ENCODE measurements around the gene IER2.

Gene IER2

DNA sequence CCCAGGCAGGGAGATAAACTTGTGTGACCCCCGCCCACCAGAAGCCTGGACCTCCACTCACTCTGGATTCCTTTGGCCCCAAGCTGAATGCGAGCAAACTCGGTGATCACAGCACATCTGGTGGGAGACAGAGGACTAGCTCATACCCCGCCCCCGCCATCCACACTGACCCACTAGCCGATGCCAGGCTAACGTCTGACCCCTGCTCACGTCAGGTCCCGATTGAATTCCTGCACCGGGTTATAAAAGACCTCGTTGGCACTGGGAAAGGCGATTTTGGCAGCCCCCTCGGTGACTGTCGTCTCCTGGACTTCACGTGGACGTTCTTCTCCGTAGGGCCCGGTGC is 34.3 kb upstream of the IER2 start:
- POLR2A ChIA-PET: no interaction called here
- CTCF ChIA-PET: no interaction called here
- TF ChIP-seq LEF1 (IDR thresholded peaks at IDR 0.05; ENCODE audit: borderline replicate concordance): no peak
- no peak for TF ChIP-seq L3MBTL2 (conservative IDR thresholded peaks at IDR 0.05)
- TF ChIP-seq CTBP1 (IDR thresholded peaks at IDR 0.05; ENCODE audit: borderline replicate concordance): no peak
- TF ChIP-seq, protein P1, sequence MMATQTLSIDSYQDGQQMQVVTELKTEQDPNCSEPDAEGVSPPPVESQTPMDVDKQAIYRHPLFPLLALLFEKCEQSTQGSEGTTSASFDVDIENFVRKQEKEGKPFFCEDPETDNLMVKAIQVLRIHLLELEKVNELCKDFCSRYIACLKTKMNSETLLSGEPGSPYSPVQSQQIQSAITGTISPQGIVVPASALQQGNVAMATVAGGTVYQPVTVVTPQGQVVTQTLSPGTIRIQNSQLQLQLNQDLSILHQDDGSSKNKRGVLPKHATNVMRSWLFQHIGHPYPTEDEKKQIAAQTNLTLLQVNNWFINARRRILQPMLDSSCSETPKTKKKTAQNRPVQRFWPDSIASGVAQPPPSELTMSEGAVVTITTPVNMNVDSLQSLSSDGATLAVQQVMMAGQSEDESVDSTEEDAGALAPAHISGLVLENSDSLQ (IDR thresholded peaks at IDR 0.05): no peak
- no peak for TF ChIP-seq ARNT (IDR thresholded peaks at IDR 0.05)
- TF ChIP-seq FOXK2 (IDR thresholded peaks at IDR 0.05): no peak
- no peak for TF ChIP-seq ZNF384 (IDR thresholded peaks at IDR 0.05)
- no peak for TF ChIP-seq ELF4 (IDR thresholded peaks at IDR 0.05)
- TF ChIP-seq BHLHE40 (IDR thresholded peaks at IDR 0.05; ENCODE audit: borderline replicate concordance): no peak
- no peak for TF ChIP-seq FOXA1 (IDR thresholded peaks at IDR 0.05)
- TF ChIP-seq FOXM1 (IDR thresholded peaks at IDR 0.05; ENCODE audit: borderline replicate concordance): no peak
- no peak for DNase-seq (ENCODE audit: extremely low spot score)

DNA sequence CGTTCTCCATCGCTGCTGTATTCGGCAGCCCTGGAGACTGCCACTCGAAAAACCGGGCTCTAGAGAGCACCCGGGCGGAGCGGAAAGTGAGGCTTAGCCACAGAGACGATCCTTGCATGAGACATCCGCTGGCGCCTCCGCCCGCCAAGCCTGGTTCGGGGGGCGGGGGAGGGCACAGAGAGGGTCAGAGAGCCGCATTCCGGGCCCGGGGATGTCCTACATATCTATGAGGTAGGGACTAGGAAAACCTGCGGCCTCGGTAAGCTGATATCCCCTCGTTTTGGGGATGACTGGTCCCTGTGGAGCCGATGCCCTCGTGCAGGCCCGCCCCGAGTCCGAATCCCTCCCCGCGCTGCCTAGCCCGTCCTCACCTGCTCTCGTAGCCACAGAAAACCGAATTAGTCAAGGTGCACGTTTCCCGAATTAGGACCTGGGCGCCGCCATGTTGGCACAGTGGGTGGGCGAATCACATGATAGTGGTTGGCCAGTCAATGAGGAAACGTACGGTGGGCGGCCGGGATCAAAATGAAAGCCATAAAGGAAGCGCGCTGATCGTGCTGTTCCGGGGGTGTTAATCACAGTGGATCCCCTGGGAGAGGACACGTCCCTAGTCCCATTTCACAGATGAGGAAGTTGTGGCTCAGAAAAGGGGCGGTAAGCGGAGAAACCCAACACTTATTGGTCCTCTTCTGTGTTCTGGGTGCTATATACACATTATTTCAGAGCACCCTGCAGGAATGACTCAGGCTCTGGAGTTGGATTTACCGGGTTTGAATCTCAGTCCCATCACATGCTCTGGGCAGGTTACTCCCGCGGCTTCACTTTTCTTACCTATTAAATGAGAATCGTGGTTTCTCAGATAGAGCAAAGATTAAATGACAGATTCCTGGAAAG is 33.7 kb upstream of the IER2 start, which contains the start of gene TRMT1:
TRMT1 (minus strand) TSS at position 459 of the 894 bp plus-strand sequence; CDS start at position 118, 341 bp downstream.
- DNase-seq (ENCODE audit: extremely low spot score): peak; percentile 90
- TF ChIP-seq FOXM1 (IDR thresholded peaks at IDR 0.05; ENCODE audit: borderline replicate concordance) (peak; percentile 78; the same call in 1 of the 2 replicates), ELF4 (IDR thresholded peaks at IDR 0.05) (peak; percentile 62), TARDBP (IDR thresholded peaks at IDR 0.05) (no peak), BHLHE40 (IDR thresholded peaks at IDR 0.05; ENCODE audit: borderline replicate concordance) (no peak), NFRKB (IDR thresholded peaks at IDR 0.05) (peak; percentile 72), CTBP1 (IDR thresholded peaks at IDR 0.05; ENCODE audit: borderline replicate concordance) (0 out of 2 replicates have a peak, but pooled peaks have one; percentile 43)
- TF ChIP-seq, protein P1 (IDR thresholded peaks at IDR 0.05): peak; percentile 75
- ChIA-PET POLR2A (interaction anchor here (1.9 kb wide), 1 partner anchor 34 kb away, joined by 11 read pairs; the partner anchor contains the start of genes IER2 and STX10), CTCF (no interaction called here)

DNA sequence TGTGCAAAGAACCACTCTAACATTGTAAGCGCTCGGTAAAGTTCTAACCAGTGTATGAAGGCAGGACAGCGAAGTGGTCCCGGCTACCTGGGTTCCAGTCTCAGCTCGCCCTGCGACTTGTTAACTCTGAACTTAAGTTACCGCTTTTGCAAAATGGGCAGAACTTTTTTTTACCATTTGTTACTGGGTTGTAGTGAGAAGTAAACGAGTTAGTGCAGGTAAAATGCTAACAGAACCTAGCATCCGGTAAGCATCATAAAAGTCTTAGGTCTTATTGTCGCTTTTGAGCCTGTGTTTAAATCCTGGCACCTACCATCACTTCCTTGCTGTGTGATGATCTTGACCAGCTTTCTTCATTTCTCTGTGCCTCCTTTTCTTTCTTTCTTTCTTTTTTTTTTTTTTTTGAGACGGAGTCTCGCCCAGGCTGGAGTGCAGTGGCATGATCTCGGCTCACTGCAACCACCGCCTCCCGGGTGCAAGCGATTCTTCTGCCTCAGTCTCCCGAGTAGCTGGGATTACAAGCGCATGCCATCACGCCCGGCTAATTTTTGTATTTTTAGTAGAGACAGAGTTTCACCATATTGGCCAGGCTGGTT is 32.9 kb upstream of the IER2 start:
- ChIA-PET POLR2A (interaction anchor here (0.9 to 3.5 kb wide), 8 partner anchors 16 to 65 kb away, joined by 3 to 25 read pairs (median 4); partner anchors contain the start of genes IER2 and STX10), CTCF (interaction anchor here (0.8 kb wide), 1 partner anchor 140 kb away, joined by 3 read pairs; no protein-coding TSS in a partner anchor)
- TF ChIP-seq CTBP1 (IDR thresholded peaks at IDR 0.05; ENCODE audit: borderline replicate concordance): no peak
- no peak for TF ChIP-seq FOXA1 (IDR thresholded peaks at IDR 0.05)
- peak; percentile 58 for TF ChIP-seq ZNF384 (IDR thresholded peaks at IDR 0.05)
- no peak for DNase-seq (ENCODE audit: extremely low spot score)

DNA sequence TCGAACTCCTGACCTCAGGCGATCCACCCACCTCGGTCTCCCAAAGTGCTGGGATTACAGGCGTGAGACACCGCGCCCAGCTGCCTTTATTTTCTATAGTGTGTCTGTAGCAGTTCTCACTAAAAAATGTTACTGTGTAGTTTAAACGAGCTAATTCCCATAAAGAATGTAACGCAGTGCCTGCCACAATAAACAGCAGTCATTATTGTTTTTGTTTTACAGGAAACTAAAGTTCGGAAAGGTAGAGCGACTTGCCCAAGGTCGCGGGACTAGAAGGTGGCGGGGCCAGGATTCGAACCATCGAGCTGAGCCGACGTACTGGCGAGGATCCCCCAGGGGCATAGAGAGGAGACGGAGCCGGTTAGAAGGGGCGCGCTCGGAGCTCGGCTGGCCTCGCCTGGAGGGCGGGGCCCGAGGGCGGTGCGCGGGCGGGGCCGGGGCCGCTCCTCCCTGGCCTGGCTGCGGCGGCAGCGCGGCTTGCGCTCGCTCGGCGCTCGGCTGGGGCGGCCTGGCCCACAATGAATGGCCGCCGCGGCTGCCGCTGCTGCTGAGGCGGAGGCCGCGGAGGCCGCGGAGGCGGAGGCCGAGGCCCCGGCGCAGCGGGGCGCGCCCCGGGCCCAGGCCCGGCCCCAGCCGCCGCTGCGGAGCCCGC is 32.3 kb upstream of the IER2 start, which contains the start of gene NACC1:
NACC1 (plus strand) TSS at position 493 of the 652 bp plus-strand sequence. CDS start 16,944 bp downstream, outside the sequence.
- ChIA-PET POLR2A (interaction anchor here (0.9 to 3.5 kb wide), 8 partner anchors 17 to 64 kb away, joined by 3 to 25 read pairs (median 4); partner anchors contain the start of genes IER2 and STX10), CTCF (interaction anchor here (0.5 to 0.8 kb wide), 2 partner anchors 141 to 146 kb away, joined by 3 to 4 read pairs; no protein-coding TSS in a partner anchor)
- peak; percentile 98 for DNase-seq (ENCODE audit: extremely low spot score)
- no peak for TF ChIP-seq FOXA1 (IDR thresholded peaks at IDR 0.05)
- peak; percentile 33; the same call in 1 of the 2 replicates for TF ChIP-seq ARNT (IDR thresholded peaks at IDR 0.05)
- no peak for TF ChIP-seq ZNF384 (IDR thresholded peaks at IDR 0.05)
- no peak for TF ChIP-seq FOXK2 (IDR thresholded peaks at IDR 0.05)
- TF ChIP-seq FOXM1 (IDR thresholded peaks at IDR 0.05; ENCODE audit: borderline replicate concordance): 0 out of 2 replicates have a peak, but pooled peaks have one; percentile 34
- no peak for TF ChIP-seq LEF1 (IDR thresholded peaks at IDR 0.05; ENCODE audit: borderline replicate concordance)
- no peak for TF ChIP-seq SP1 (IDR thresholded peaks at IDR 0.05)
- no peak for TF ChIP-seq ELF4 (IDR thresholded peaks at IDR 0.05)
- no peak for TF ChIP-seq NFRKB (IDR thresholded peaks at IDR 0.05)
- TF ChIP-seq L3MBTL2 (conservative IDR thresholded peaks at IDR 0.05): no peak
- TF ChIP-seq TARDBP (IDR thresholded peaks at IDR 0.05): no peak
- TF ChIP-seq CTBP1 (IDR thresholded peaks at IDR 0.05; ENCODE audit: borderline replicate concordance): no peak
- TF ChIP-seq, protein P1 (IDR thresholded peaks at IDR 0.05): no peak
- TF ChIP-seq SUZ12 (IDR thresholded peaks at IDR 0.05): no peak

DNA sequence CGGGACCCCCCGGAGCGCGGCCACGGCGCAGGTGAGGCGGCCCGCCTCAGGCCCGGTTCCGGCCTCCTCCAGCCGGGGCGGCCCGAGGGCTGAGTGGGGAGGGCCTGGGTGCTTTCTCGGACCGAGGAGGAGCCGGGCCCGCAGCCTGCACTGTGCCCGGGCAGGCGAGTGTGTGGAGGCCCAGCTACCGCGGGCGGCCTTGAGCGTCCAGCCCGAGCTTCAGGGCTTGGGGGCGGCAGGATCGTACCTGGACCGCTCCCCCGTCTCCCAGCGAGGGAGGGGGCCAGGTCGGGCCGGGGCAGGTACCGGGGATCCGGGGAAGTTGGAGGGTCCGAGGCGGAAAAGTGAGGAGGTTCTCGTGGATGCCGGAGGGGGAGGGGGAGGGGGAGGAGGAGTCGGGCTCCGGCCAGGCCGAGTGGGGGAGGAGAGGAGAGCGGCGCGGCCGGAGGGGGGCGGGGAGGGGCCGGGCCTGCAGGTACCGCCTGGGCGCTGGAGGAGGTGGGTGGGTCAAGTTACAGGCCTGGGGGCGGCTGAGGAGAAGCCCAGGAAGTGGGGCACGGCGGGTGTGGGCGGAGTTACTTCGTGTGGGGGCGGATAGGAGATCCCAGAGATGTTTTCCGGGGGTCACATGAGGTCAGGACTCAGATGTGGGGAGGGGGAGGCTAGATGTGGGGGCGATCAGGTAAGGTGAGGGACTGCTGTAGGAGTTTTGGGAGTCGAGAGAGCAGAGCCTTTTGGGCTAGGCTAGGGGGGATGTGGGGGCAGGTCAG is 31.6 kb upstream of the IER2 start:
- POLR2A ChIA-PET: interaction anchor here (0.8 to 3.5 kb wide), 10 partner anchors 10 to 173 kb away, joined by 3 to 25 read pairs (median 3); partner anchors contain the start of genes IER2, RAD23A and STX10
- DNase-seq (ENCODE audit: extremely low spot score): peak; percentile 63
- CTCF ChIA-PET: no interaction called here
- TF ChIP-seq LEF1 (IDR thresholded peaks at IDR 0.05; ENCODE audit: borderline replicate concordance) (no peak), SUZ12 (IDR thresholded peaks at IDR 0.05) (no peak), ARNT (IDR thresholded peaks at IDR 0.05) (no peak), CTBP1 (IDR thresholded peaks at IDR 0.05; ENCODE audit: borderline replicate concordance) (no peak)
